OCI-LY7 (cell line): Measurements from ENCODE around the gene DHPS. TPM values are rescaled to one million over a fixed set of nuclear protein-coding genes. Genes with fewer than 3 reads are reported as not detected.
"Not testable (repeated sequence)": the region's sequence is repeated elsewhere in the genome, so short reads cannot be mapped to it uniquely, and the experiment has no call there.

ENCODE experiments used
- BruUV-seq: library from RNA; stranded (reverse); fragments of 400-500 nt; replicated peaks from 2 replicates; lab custom pipeline; 2021; lab: Mats Ljungman, UMichigan
- CTCF ChIA-PET: fragments of 300-600 bp; sonication (Branson Sonifier 250); formaldehyde crosslinking; loops from one replicate; lab custom pipeline; 2022; ENCODE audit warnings: antibody characterized with exemption; ENCODE audit not compliant: unreplicated experiment; lab: Charles Lee
- POLR2A ChIA-PET: fragments of 300-600 bp; sonication (Branson Sonifier 250); formaldehyde crosslinking; loops from one replicate; lab custom pipeline; 2022; ENCODE audit warnings: antibody characterized with exemption; lab: Charles Lee
- DNase-seq: peaks from one replicate; pipeline ENCODE4 v3.0.0-alpha.2; 2015; ENCODE audit warnings: low spot score
- H2AFZ ChIP-seq: fragments of 200-600 bp; sonication (generic), shearing (Covaris generic); 2 replicates; pipeline ENCODE4 v1.6.1; 2014; ENCODE audit warnings: mild to moderate bottlenecking, antibody characterized with exemption, low read length, moderate library complexity
- H3K27ac ChIP-seq: fragments of 200-600 bp; sonication (generic); 2 replicates; pipeline ENCODE4 v1.5.1; 2014; ENCODE audit warnings: mixed run types, low read depth, mild to moderate bottlenecking, moderate library complexity, low read length, inconsistent platforms; ENCODE audit not compliant: poor library complexity, severe bottlenecking
- H3K36me3 ChIP-seq: fragments of 200-600 bp; sonication (generic); 2 replicates; pipeline ENCODE4 v1.6.1; 2014; ENCODE audit warnings: mild to moderate bottlenecking, antibody characterized with exemption, low read length, moderate library complexity, mixed read lengths; ENCODE audit not compliant: insufficient read depth
- H3K4me1 ChIP-seq: fragments of 200-600 bp; sonication (generic); 2 replicates; pipeline ENCODE4 v1.5.1; 2014; ENCODE audit warnings: mild to moderate bottlenecking, low read length; ENCODE audit not compliant: insufficient read depth, poor library complexity, severe bottlenecking
- H3K4me2 ChIP-seq: fragments of 200-600 bp; sonication (generic); 2 replicates; pipeline ENCODE4 v1.6.1; 2014; ENCODE audit warnings: mild to moderate bottlenecking, low read length
- H3K4me3 ChIP-seq: fragments of 200-600 bp; sonication (generic); 2 replicates; pipeline ENCODE4 v1.5.1; 2014; ENCODE audit warnings: mild to moderate bottlenecking, low read depth, low read length; ENCODE audit not compliant: poor library complexity, severe bottlenecking
- H3K79me2 ChIP-seq: fragments of 200-600 bp; sonication (generic); 2 replicates; pipeline ENCODE4 v1.6.1; 2016; ENCODE audit warnings: low read depth, mild to moderate bottlenecking, low read length, moderate library complexity, mixed read lengths; ENCODE audit not compliant: insufficient read depth
- H3K9me2 ChIP-seq: fragments of 200-600 bp; sonication (generic); 2 replicates; pipeline ENCODE4 v1.6.1; 2016; ENCODE audit warnings: mild to moderate bottlenecking, low read length, mixed read lengths; ENCODE audit not compliant: insufficient read depth
- H3K9me3 ChIP-seq: fragments of 200-600 bp; sonication (generic); 2 replicates; pipeline ENCODE4 v1.6.1; 2014; ENCODE audit warnings: mild to moderate bottlenecking, mixed run types, low read length, mixed read lengths
- H4K20me1 ChIP-seq: fragments of 200-600 bp; sonication (generic); 2 replicates; pipeline ENCODE4 v1.6.1; 2014; ENCODE audit warnings: mild to moderate bottlenecking, antibody characterized with exemption, low read length, moderate library complexity, mixed read lengths; ENCODE audit not compliant: insufficient read depth
- EZH2phosphoT487 ChIP-seq: fragments of 200-600 bp; sonication (generic); IDR thresholded peaks from 2 replicates; pipeline ENCODE4 v1.6.1; 2018; ENCODE audit warnings: low read depth, borderline replicate concordance, mild to moderate bottlenecking, mixed run types, antibody characterized with exemption, low read length, moderate library complexity, mixed read lengths
- intact Hi-C: fragments of 100-400 bp; cut with micrococcal nuclease; formaldehyde crosslinking; loops from one replicate; pipeline ENCODE4 v1.10.0; 2022; ENCODE audit not compliant: unreplicated experiment
- total RNA-seq, 2 experiments: library from RNA; depleted of rRNA in 1 of 2; stranded (reverse); fragments of >200 nt in 1 of 2; shearing (Covaris generic) in 1 of 2; gene quantifications; 2 replicates each; pipeline ENCODE4 v1.2.3, GENCODE V29; 2014 to 2022
- TF ChIP-seq, protein P1 (sequence below): fragments of 200-600 bp; sonication (generic); conservative IDR thresholded peaks from 2 replicates; pipeline ENCODE4 v1.5.1; 2014; ENCODE audit warnings: mild to moderate bottlenecking, antibody characterized with exemption, low read length, moderate library complexity, mixed read lengths

Gene DHPS
- total RNA-seq, 2 experiments from 2014 or later: 101 to 102 TPM

DNA sequence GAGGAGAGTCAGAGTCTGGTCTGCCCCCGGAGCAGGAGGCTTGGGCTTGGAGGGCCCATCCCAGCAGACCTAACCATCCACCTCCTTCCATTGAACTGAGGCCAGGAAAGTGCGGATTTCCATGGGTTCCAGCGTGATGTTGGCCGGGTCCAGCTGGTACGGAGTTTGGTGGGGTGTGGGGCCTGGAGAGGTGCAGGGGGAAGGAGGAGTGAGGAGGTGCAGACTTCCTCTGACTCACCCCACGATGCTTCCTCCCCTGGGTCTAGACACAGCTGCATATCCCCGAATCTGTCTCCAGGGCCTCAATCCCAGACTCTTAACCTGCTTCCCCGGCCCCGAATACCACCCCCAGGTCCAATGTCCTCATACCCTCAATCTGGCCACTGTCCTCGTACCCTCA lies 35.1 kb downstream of the DHPS start:
- H3K9me3 ChIP-seq: no peaks in the 10 kb centered on the region
- POLR2A ChIA-PET: interaction anchor here (0.6 kb wide), 1 partner anchor 876 kb away, joined by 3 read pairs; no protein-coding TSS in a partner anchor
- no peaks in the 10 kb centered on the region for H3K9me2 ChIP-seq
- peaks cover 15% of the 10 kb centered on the region for H3K36me3 ChIP-seq
- intact Hi-C loops: no loop called here
- no peak for DNase-seq
- H2AFZ ChIP-seq: no peak overlapping the region
- TF ChIP-seq, protein P1, sequence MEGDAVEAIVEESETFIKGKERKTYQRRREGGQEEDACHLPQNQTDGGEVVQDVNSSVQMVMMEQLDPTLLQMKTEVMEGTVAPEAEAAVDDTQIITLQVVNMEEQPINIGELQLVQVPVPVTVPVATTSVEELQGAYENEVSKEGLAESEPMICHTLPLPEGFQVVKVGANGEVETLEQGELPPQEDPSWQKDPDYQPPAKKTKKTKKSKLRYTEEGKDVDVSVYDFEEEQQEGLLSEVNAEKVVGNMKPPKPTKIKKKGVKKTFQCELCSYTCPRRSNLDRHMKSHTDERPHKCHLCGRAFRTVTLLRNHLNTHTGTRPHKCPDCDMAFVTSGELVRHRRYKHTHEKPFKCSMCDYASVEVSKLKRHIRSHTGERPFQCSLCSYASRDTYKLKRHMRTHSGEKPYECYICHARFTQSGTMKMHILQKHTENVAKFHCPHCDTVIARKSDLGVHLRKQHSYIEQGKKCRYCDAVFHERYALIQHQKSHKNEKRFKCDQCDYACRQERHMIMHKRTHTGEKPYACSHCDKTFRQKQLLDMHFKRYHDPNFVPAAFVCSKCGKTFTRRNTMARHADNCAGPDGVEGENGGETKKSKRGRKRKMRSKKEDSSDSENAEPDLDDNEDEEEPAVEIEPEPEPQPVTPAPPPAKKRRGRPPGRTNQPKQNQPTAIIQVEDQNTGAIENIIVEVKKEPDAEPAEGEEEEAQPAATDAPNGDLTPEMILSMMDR: no peak
- TF ChIP-seq EZH2phosphoT487: no peak
- no TSS peak for BruUV-seq
- H3K4me1 ChIP-seq: no peaks in the 10 kb centered on the region
- no peak overlapping the region for H3K4me2 ChIP-seq
- no peaks in the 10 kb centered on the region for H4K20me1 ChIP-seq
- no peak overlapping the region for H3K27ac ChIP-seq
- H3K79me2 ChIP-seq: no peaks in the 10 kb centered on the region
- H3K4me3 ChIP-seq: no peak overlapping the region
- CTCF ChIA-PET: no interaction called here

DNA sequence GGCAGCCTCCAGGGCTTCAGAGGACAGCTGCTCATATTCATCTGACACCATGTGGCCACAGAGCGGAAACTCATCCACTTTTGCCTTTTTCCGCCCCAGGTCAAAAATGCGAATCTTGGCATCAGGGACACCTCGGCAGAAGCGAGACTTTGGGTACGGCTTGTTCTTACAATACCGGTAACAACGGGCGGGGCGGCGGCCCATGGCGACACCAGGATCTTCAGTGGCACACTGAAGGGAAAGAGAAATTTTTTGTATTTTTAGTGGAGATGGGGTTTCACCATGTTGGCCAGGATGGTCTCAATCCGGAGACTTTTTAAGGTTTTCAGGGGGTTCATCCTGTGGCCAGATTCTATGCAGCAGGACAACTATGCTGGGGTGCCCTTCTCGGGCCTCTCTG lies 38.0 kb downstream of the DHPS start:
- CTCF ChIA-PET, H3K4me3 ChIP-seq, H4K20me1 ChIP-seq, H3K4me2 ChIP-seq, H2AFZ ChIP-seq, H3K79me2 ChIP-seq, H3K9me3 ChIP-seq, H3K9me2 ChIP-seq, POLR2A ChIA-PET, H3K36me3 ChIP-seq, H3K4me1 ChIP-seq, intact Hi-C loops, BruUV-seq, DNase-seq, H3K27ac ChIP-seq: not testable (repeated sequence)

DNA sequence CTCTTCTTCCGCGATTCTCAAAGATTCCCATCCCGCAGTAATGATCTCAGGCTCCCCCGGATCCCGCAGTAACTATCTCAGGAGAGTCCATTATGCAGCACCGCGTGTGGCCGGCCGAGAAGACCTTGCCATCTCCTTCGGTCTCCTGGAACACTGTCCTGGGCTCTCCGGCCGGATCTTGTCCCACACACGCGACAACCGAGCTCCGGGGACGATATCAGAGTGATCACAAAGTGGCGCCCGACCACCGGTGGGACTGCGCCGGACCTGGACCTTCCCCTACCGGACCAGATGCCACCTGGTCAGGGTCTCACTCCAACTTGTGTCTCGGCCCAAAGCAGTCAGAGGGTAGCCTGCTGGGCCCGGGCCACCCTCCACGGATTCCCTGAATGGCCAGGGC lies 39.2 kb downstream of the DHPS start:
- BruUV-seq: no TSS peak
- H3K79me2 ChIP-seq: no peaks in the 10 kb centered on the region
- DNase-seq: no peak
- intact Hi-C loops: no loop called here
- no peaks in the 10 kb centered on the region for H3K9me2 ChIP-seq
- H3K4me2 ChIP-seq: no peak overlapping the region
- no peak for TF ChIP-seq EZH2phosphoT487
- TF ChIP-seq, protein P1: no peak
- POLR2A ChIA-PET: no interaction called here
- H3K9me3 ChIP-seq: no peaks in the 10 kb centered on the region
- peaks cover 6% of the 10 kb centered on the region for H3K4me1 ChIP-seq
- H3K27ac ChIP-seq: no peak overlapping the region
- H2AFZ ChIP-seq: no peak overlapping the region
- no peak overlapping the region for H3K4me3 ChIP-seq
- H4K20me1 ChIP-seq: no peaks in the 10 kb centered on the region
- CTCF ChIA-PET: no interaction called here
- no peaks in the 10 kb centered on the region for H3K36me3 ChIP-seq
